Skeletal muscle satellite cell (primary cell): Measurements from ENCODE around the gene TRIM9.

Source experiments
- H3K27me3 ChIP-seq: 2 replicates; pipeline ENCODE4 v1.7.0; 2013; ENCODE audit warnings: low read length; ENCODE audit not compliant: control insufficient read depth, insufficient read depth
- H3K36me3 ChIP-seq: 2 replicates; pipeline ENCODE4 v1.7.0; 2013; ENCODE audit warnings: mild to moderate bottlenecking, control low read depth, low read length; ENCODE audit not compliant: insufficient read depth
- H3K4me1 ChIP-seq: 2 replicates; pipeline ENCODE4 v1.7.0; 2013; ENCODE audit warnings: low read length; ENCODE audit not compliant: control insufficient read depth, insufficient read depth
- H3K4me2 ChIP-seq: 2 replicates; pipeline ENCODE4 v1.7.0; 2013; ENCODE audit warnings: mild to moderate bottlenecking, low read length
- H3K4me3 ChIP-seq: 2 replicates; pipeline ENCODE4 v1.7.0; 2013; ENCODE audit warnings: low read length
- H3K9ac ChIP-seq: 2 replicates; pipeline ENCODE4 v1.7.0; 2013; ENCODE audit warnings: mild to moderate bottlenecking, low read depth, low read length, moderate library complexity
- H3K9me3 ChIP-seq: replicated peaks from 2 replicates; pipeline ENCODE4 v1.7.0; 2013; ENCODE audit warnings: mild to moderate bottlenecking, control low read depth, low read length

The TRIM9 gene

DNA sequence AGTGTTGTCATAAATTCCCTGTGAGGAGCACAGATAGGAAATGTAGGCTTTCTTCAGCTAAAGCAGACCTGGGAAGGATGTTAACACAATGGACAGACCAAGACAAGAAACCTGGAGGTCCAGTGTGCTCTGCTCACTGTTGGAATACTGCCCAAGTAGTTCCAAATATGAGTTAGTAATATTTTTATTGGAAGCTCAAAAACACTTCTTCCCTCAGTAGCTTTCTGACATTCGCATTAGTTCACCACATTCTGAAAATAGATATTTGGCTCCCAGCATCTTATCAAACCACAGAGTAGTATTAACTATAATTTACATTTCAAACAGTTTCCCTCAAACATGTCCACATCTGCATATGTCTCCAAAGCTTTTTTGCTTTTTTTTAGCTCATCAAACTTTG lies 75.8 kb downstream of the TRIM9 start:
- Histone ChIP-seq H3K4me2 (peak overlapping the region; percentile 9), H3K36me3 (no peaks in the 10 kb centered on the region), H3K9ac (peak overlapping the region; percentile 28), H3K9me3 (no peaks in the 10 kb centered on the region), H3K4me1 (peaks cover 44% of the 10 kb centered on the region), H3K27me3 (no peaks in the 10 kb centered on the region), H3K4me3 (peak overlapping the region; percentile 31)

DNA sequence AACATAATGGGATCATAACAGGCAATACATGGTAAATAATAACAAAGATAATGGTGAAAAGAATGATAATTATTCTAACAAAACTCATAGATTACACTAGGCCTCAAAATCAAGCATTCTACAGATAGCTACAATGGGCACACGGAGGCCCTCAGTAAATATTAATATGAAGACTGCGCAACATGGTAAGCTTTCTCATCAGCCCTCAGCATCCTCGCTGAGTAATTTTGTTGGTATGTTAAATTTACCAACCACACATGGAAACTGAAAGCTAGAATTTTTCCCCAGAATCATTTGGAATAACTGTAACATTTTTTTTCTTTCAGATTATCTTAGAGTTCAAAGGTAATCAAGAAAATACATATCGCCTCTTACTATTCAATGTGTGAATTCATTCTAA lies 76.4 kb downstream of the TRIM9 start:
- H3K4me3 ChIP-seq, result peak overlapping the region; percentile 31
- no peaks in the 10 kb centered on the region for H3K36me3 ChIP-seq
- no peaks in the 10 kb centered on the region for H3K27me3 ChIP-seq
- H3K9me3 ChIP-seq, result no peaks in the 10 kb centered on the region
- H3K4me1 ChIP-seq, result peaks cover 48% of the 10 kb centered on the region
- H3K4me2 ChIP-seq, result peak overlapping the region; percentile 9
- peak overlapping the region; percentile 28 for H3K9ac ChIP-seq

DNA sequence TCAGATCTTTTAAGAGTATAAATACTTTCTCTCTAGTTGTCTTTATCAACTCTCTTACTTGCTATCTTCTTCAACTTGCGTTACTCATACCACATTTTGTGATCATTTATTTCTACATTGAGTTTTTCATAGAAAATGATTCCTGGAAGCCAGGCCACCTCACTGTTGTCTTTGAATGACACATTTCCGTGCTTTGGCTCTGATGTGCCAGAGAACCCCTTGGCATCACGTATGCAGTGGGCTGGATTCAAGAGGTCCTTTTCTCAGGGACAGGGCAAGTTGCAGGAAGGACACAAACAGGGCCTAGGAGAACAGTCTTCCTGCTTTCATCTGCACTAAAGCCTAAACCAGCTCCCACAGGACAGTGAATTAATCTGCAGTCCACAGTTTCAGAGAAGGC lies 80.3 kb downstream of the TRIM9 start:
- peaks cover 33% of the 10 kb centered on the region for H3K4me1 ChIP-seq
- no peaks in the 10 kb centered on the region for H3K27me3 ChIP-seq
- no peaks in the 10 kb centered on the region for H3K36me3 ChIP-seq
- H3K4me3 ChIP-seq, result no peak overlapping the region
- H3K9me3 ChIP-seq, result no peaks in the 10 kb centered on the region
- peak overlapping the region; percentile 23 for H3K4me2 ChIP-seq
- no peak overlapping the region for H3K9ac ChIP-seq

DNA sequence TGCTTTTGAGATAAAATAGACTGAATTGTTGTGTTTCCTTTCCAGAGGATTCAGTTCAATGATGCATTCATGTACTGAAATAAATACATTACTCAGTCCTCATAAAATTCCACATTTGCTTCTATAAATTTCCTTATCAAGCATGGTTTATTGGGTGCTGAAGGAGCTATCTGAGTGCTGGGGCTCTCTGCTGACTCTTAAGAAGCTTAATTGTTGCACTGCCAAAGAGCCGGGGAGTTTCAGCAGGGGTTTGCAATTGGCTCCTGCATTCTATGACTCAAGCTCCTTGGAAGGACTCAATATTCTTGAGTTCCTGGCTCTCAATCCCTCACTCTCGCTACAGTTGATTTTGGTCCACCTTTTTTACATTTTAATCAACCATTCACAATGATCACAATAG lies 80.8 kb downstream of the TRIM9 start:
- Histone ChIP-seq H3K36me3 (no peaks in the 10 kb centered on the region), H3K4me2 (peak overlapping the region; percentile 23), H3K9me3 (no peaks in the 10 kb centered on the region), H3K4me3 (no peak overlapping the region), H3K9ac (peak overlapping the region; percentile 28), H3K27me3 (no peaks in the 10 kb centered on the region), H3K4me1 (peaks cover 28% of the 10 kb centered on the region)

DNA sequence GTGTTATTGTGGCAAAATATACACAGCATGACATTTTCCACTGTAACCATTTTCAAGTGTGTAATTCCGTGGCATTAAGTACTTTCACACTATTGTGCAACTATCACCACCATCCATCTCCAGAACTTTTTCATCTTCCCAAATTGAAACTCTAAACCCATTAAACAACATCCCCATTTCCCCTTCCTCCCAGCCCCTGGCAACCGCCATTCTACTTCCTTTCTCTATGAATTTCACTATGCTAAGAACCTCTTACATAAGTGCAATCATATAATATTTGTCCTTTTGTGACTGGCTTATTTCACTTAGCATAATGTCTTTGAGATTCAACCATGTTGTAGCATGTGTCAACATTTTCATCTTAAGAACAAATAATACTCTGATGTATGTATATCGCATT lies 82.8 kb downstream of the TRIM9 start:
- H3K36me3 ChIP-seq, result no peaks in the 10 kb centered on the region
- no peaks in the 10 kb centered on the region for H3K9me3 ChIP-seq
- peaks cover 31% of the 10 kb centered on the region for H3K4me1 ChIP-seq
- no peaks in the 10 kb centered on the region for H3K27me3 ChIP-seq
- H3K4me2 ChIP-seq, result no peak overlapping the region
- H3K9ac ChIP-seq, result no peak overlapping the region
- no peak overlapping the region for H3K4me3 ChIP-seq

DNA sequence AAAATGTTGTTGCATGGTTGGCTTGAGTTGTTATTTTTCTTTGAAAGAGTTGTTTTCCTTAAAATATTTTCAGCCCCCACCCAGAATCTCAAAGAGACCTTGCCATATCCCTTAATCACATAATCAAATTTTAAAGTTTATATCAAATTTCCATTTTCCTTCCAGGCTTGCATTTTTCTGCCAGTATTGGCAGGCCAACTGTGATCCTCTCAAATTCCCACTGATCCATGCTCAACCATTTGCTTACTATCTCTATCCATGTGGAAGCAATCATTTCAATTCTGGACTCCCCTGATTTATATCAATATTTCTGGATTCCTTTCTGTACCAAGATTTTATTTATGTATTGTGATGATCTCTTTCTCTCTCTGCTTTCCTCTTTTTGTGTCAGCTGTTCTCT lies 86.5 kb downstream of the TRIM9 start:
- peaks cover 43% of the 10 kb centered on the region for H3K4me1 ChIP-seq
- no peak overlapping the region for H3K9ac ChIP-seq
- H3K4me3 ChIP-seq, result no peak overlapping the region
- no peak overlapping the region for H3K4me2 ChIP-seq
- no peaks in the 10 kb centered on the region for H3K36me3 ChIP-seq
- H3K9me3 ChIP-seq, result no peaks in the 10 kb centered on the region
- H3K27me3 ChIP-seq, result no peaks in the 10 kb centered on the region

DNA sequence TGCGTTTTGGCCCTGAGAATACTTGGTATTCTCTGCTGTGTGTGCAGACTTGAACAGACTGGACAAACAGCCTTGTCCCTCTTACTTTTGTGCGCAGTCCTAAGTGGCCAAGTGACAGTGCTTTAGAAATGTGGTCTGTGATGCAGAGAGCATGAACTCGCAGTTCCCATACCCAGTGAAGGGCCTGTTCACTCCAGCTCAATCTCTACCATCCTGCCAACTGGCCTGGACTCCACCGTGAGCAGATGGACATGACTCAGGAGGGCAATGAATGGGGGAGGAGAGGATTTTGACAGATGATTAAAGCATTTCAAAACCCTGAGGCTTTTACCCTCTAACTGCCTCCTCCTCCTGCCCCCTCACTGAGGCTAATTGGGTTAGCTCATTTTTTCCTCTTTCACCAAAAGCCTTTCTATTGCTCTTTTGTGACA lies 88.1 kb downstream of the TRIM9 start:
- no peak overlapping the region for H3K4me3 ChIP-seq
- no peaks in the 10 kb centered on the region for H3K36me3 ChIP-seq
- H3K4me1 ChIP-seq, result peaks cover 43% of the 10 kb centered on the region
- peak overlapping the region; percentile 44 for H3K9ac ChIP-seq
- no peaks in the 10 kb centered on the region for H3K27me3 ChIP-seq
- H3K4me2 ChIP-seq, result peak overlapping the region; percentile 64
- no peaks in the 10 kb centered on the region for H3K9me3 ChIP-seq

DNA sequence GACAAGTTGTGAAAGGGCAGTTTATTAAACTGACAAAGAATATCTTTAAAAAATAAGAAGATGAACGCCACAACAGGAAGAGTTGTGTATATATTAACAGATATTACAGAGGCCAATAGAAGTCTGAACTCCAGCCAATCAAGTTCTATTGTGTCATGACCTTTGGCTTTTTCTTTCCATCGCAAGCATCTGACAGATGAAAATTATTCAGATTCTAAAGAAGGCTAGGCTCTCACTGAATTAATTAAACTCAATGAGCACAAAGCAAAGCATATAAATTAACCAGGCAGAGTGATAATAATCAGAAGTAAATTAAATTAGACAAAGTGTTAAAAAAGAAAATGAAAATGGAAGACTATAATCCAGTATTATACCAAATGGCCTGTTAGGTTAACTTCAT lies 88.6 kb downstream of the TRIM9 start:
- H3K9me3 ChIP-seq, result no peaks in the 10 kb centered on the region
- peak overlapping the region; percentile 44 for H3K9ac ChIP-seq
- H3K4me3 ChIP-seq, result no peak overlapping the region
- H3K4me2 ChIP-seq, result peak overlapping the region; percentile 64
- no peaks in the 10 kb centered on the region for H3K36me3 ChIP-seq
- peaks cover 43% of the 10 kb centered on the region for H3K4me1 ChIP-seq
- no peaks in the 10 kb centered on the region for H3K27me3 ChIP-seq

DNA sequence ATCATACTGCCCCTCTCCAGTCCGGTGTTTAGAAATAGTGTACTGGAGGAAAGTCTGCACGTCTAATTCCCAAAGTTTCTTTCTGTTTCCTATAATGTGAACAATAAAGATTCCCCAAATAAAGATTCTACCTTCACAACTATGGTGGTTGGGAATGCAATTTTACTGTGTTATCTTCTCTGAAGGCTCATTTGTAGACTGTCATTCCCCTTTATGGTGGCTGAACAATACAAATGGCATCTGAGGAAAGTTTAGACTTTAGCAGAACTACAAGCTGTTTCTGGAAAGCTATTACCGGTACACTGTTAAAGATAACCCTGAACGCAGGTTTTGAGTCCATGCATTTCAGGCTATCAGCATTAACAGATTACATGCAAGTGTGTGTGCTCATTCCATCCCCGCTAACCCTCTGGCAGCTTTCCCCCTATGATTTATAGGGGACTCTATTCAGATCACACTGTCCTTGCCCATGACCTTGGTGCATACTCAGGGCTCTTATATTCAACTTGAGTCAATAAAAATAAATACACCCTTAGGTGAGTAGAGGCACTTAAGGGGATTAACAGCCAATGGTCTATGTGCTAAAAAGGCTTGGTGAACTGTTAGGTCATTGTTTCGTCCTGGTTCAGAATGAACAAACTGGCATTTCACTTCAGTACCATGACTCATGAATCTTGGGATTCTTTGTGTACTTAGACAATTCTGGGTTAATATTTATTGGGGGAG lies 89.9 kb downstream of the TRIM9 start:
- H3K4me1 ChIP-seq, result peaks cover 43% of the 10 kb centered on the region
- H3K9ac ChIP-seq, result peak overlapping the region; percentile 12
- no peaks in the 10 kb centered on the region for H3K27me3 ChIP-seq

DNA sequence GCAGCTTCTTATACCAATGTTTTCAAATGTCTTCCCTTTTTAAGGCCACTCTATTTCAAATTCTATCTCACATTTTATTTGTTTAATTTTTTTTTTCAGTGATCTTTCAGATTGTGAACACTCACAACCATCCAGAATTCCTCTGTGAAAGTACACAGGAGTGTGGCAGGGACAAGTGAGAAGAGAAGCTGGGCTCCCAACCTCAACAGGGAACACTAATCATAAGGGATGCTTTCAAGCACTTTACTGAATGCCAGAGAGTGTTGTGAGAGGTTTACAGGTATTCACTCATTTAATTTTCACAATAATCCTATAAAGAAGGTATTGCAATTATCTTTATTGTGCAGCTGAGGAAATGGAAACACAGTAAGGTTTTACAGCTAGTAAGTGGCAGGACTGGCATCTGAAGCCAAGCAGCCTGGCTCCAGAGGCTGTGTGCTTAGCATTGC lies 90.5 kb downstream of the TRIM9 start:
- Histone ChIP-seq H3K4me2 (peak overlapping the region; percentile 64), H3K4me3 (no peak overlapping the region), H3K36me3 (no peaks in the 10 kb centered on the region), H3K27me3 (no peaks in the 10 kb centered on the region), H3K9ac (no peak overlapping the region), H3K9me3 (no peaks in the 10 kb centered on the region), H3K4me1 (peaks cover 43% of the 10 kb centered on the region)

More for the DNA sequence above, 89.9 kb downstream of the TRIM9 start:
- peak overlapping the region; percentile 64 for H3K4me2 ChIP-seq
- H3K4me3 ChIP-seq, result peak overlapping the region; percentile 27
- no peaks in the 10 kb centered on the region for H3K36me3 ChIP-seq
- no peaks in the 10 kb centered on the region for H3K9me3 ChIP-seq

DNA sequence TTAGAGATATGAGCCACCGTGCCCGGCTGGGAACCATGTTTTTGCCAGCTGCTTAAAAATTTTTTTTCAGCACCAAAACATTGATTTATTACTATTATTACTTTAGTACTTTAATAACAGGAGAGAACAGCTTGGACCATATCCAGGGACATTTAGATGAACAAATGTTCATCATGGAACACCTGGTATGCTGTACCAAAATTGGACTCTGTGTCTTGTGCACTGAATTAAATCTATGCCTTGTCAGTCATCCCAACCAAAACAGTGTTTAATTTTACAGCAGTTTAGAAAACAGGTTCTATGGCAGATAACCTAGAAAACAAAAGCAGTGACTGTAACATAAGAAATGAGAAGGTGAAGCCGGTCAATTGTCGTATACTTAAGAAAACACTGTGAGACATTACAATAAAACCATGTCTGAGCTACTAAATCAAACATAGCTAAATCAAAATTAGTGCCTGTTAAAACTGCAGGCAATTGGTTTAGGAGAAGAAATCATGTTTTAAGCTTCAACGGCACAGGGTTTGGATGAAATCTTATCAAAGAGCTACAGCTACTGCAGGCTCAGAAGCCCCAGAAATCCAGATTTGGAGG lies 92.4 kb downstream of the TRIM9 start:
- Histone ChIP-seq H3K27me3 (no peaks in the 10 kb centered on the region), H3K9me3 (no peaks in the 10 kb centered on the region), H3K4me1 (peaks cover 33% of the 10 kb centered on the region), H3K36me3 (no peaks in the 10 kb centered on the region), H3K4me3 (no peak overlapping the region), H3K9ac (no peak overlapping the region), H3K4me2 (no peak overlapping the region)

DNA sequence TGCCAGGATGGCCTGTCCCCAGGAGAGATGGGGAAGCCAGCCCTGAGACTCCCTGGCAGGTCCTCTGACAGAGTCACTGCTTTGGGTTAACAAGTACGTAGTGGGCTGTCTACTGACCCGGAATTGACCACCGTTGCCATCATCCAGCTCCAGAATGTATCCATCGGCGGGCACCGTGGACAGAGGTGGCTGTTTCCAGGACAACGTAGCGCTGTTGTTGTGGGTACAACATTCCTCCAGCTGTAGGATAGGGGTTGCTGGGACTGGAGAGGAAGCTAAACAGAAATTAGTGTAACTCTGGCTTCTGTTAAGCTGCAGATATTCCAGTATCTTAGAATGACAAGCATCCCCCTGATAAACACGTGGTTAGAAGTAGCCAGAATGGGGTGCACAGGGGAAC lies 94.3 kb downstream of the TRIM9 start:
- Histone ChIP-seq H3K36me3 (no peaks in the 10 kb centered on the region), H3K4me2 (no peak overlapping the region), H3K9me3 (no peaks in the 10 kb centered on the region), H3K4me3 (no peak overlapping the region), H3K9ac (no peak overlapping the region), H3K4me1 (peaks cover 15% of the 10 kb centered on the region), H3K27me3 (no peaks in the 10 kb centered on the region)
